GM19099 (cell line): ENCODE data around the gene MRTFB.

ENCODE experiments used
- POLR2A ChIP-seq: IDR thresholded peaks from 3 replicates; pipeline ENCODE4 v1.6.1; 2011; ENCODE audit warnings: low read depth; ENCODE audit not compliant: insufficient read length; ENCODE audit errors: extremely low read depth

Gene MRTFB

DNA sequence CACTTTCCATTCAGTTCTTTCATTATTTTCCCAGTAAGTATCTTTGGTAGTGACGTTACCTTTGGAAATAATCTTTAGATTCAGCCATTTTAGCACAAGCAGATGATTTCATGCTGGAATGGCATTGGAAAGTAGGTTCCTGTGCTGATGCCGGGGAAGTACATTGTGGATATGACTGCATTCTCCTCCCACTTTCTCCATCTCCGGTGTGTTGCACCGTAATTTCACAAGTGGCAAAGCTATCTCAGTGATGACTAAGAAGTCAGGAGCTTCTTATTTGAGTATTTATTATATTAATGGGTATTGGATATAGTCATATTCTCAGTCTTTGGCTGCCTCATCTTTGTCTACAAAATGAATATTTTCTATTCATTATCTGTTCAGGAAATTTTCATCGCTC lies 69.8 kb downstream of the MRTFB start:
- no peak for TF ChIP-seq POLR2A

DNA sequence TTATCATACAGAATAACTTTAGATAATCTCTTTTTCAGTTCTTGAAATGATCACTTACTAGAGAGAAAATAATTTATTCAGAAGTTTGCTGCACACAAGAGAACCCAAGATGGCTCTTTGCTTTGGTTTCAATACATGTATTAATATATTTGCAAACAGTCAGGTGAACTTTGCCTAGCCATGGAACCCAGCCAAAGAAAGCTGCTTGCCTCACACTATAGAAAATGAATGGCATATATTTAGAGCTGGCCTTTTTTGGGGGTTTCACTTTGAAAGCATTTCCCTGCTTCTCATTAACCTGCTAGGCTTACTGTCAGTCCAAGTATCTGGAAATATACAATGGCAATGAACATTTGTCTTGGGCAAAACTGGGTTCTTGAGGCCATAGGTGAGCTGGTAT lies 75.3 kb downstream of the MRTFB start:
- no peak for TF ChIP-seq POLR2A

DNA sequence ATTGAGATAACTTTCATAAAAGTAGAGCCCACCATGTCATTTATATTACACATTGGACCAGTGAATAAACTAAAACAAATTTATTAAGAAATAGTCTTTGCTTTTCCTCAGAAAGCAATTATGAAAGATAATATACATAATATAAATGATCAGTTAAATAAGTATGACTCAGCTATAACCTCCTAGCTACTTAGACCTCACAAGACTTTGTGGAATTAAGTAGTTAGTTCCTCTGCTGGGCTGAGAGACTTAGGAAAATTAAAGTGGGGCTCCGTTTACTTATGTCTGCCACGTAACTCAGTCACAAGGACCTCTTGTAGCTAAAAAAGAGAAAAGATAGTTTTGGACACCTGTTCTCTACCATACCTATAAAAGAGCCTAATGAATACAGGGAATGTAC lies 76.9 kb downstream of the MRTFB start:
- TF ChIP-seq POLR2A = no peak

DNA sequence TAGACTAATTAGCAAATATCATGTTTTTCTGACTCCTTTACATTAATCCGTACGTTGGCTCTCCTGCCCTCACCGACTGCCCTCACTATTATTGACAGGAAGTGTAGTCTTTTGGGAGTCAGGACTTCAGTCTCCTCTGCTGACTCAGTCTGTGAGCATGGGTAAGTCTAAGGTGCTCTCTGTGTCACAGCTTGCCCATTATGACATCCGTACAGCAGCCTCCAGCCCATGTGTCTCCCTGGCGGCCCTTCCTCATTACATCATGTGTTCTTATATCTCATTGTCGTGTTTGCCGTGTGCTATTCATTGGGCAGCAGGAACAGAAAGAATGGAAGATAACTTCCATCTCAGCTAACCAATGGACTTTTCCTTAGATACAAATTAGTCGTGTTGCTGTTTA lies 77.5 kb downstream of the MRTFB start:
- no peak for TF ChIP-seq POLR2A

DNA sequence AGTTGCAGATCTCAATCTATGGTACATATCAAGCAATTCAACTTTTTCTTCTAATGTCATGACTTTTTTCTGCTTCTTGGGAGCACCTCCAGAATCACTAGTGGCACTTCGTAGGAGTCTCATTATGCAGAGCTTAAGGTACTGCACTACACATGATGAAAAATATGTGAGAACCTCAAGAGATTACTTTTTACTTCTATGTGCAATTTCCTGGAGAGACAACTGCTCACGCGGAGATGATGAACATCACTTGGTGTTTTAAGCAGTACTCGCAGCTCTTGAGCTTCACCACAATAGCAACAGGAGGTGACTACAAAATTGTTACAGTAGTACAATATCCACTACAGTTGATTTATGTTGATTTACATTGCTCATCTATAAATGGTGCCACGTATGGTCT lies 79.7 kb downstream of the MRTFB start:
- TF ChIP-seq POLR2A = no peak

DNA sequence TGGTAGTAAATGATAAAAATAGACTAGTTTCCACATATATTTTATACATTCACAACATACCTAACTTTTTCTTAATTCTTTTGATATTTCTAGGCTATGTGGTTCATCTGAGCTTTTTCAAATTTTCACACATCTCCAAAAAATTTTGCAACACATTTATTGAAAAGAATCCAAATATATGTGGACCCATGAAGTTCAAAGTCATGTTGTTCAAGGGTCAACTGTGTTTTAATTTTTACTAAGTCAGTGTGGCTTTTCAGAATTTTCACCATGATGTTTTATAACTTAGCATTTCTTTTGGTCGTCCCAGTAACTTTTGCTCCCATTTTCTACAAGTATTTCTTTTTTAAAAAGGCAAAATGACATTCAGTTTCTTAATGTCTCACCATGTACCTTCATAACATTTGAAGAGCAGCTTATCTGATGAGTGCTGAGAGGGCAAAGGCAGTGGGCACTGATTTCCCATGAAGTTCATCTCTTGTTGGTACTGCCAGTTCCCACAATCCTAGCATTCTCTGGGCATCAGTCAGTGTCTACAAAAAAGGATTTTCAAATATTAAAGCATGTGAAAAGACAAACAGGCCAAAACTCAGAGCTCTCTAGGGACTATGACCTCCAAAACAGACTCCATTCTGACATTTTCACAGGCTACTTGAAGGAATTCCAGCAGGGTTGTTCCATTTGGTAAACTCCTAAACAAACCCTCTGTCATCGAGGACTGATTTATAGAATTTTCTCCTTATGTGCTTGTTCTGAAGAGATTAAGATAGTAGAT lies 80.3 kb downstream of the MRTFB start:
- no peak for TF ChIP-seq POLR2A

DNA sequence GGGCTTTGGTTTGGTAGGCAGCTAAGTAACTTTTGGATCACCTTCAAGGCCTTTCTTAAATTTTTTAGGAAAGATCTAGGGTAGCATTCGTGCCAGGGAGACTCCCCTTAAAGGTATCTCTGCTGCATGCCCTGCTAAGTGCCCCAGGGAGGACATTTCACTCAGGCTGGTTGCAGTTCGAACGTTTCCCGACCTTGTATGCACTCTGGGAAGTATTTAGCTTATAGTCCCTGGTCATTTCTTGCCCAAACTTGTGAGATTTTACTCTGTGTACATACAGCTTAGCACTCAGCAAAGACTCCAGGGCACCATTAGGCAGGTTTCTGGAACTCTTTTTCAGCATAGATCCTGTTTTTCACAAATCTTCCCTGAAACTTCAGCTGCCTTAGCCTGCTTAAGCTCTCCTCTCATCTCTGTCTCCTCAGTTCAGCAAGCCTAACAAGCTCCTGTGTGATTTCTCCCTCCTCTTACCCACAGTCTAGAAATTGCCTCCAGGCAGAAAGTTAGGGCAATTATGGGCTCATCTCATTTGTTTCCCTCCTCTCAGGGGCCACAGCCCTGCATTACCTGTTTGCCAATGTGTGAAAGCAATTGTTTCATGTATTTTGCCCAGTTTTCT lies 84.6 kb downstream of the MRTFB start:
- TF ChIP-seq POLR2A = no peak

DNA sequence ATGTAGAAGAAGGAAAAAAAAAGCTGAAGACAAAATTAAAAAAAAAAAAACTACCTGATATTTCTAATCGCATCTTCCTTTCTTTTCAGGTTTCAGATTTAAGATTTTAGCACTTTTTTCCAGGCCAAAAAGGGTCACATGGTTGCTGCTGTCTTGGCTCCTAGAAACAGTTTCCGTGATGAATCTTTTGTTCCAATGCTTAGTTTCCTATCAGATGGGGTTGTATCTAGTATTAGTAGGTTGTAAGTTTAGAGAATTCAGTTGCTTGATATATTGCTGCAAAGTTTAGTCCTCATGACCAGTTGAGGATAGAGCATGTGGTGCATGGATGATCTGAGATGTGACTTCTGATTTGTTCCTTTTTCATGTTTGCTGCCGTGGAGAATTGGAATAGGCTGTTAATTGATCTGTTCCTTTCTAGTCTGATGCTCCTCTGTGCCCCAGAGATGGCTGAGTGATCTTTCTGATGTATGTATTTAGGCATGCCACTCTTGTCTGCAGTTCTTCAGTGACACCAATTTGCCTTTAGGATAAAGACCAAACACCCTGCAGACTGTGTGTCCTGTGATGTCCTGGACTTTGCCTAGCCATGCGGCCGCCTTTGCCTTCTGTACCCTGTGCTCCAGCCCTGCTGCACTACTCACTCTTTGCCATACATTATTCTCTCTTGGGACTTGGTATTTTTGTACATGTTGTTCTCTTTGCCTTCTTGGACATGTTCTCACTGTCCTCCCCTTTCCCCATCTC lies 94.0 kb downstream of the MRTFB start:
- no peak for TF ChIP-seq POLR2A

DNA sequence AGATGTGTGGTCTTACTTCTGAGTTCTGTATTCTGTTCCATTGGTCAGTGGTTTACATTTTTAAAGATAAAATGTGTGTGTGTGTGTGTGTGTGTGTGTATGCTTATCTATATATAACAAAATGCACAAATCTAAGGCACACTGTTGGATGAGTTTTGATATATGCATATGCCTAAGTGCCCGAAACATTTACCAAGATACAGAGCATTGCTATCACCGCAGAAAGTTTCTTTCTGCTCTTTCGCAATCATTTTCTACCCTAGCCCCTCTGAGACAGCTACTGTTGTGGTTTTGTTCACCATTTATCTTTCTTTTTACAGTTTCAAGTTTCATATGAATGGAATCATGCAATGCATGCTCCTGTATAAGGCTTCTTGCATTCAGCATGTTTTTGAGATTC lies 97.0 kb downstream of the MRTFB start:
- TF ChIP-seq POLR2A = no peak

DNA sequence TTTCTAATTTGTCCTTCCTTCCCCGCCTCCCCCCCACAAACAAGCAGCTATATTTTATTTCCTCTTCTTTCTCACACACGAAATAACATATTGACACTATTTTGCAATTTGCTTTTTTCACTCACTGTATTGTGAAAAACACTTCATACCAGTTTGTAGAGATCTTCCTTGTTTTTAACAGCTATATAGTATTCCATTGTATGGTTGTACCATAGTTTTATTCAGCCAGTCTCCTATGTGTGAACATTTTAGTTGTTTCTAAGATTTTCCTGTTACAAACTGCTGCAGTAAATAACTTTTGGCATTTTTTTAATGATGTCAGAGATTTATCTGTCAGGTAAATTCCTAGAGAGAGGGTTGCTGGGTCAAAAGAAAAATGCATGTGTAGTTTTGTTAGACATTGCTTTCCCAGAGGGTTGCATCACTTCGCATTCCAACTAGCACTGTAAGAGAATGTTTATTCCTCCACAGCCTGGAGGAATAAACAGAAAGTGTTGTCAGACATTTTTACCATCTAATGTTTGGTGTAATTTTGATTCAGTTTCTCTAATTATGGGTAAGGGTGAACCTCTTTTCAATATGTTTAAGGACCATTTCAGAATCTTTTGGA lies 101.2 kb downstream of the MRTFB start:
- TF ChIP-seq POLR2A = no peak

DNA sequence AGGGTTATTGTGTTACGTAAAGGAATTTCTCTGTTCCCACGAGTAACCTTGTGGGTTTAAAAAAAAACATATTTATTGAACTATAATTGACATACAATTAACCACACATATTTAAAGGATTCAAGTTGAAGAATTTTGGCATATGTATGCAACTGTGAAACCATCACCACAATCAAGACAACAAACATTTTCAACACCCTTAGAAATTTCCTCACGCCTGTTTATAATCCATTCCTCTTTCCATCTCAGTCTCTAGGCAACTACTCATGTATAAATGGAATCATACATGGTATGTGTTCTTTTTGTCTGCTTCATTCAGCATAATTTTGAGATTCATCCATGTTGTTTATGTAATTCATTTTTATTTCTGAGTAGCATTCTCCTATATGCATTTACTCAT lies 104.0 kb downstream of the MRTFB start:
- TF ChIP-seq POLR2A = no peak

DNA sequence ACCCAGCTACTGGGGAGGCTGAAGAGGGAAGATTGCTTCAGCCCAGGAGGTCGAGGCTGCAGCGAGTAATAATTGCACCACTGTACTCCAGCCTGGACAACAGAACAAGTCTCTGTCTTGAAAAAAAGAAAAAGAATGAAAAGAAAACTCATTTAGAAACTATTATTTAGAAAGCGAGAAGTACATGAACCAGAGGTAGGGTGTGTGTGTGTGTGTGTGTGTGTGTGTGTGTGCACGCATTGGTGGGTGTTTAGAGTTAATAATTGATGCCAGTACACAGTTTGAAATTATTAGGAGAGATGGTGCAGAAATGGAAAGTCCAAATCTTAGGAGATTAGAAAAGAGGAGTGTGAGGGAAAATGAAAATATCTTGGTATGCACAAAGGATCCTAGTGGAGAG lies 106.6 kb downstream of the MRTFB start:
- TF ChIP-seq POLR2A = no peak

DNA sequence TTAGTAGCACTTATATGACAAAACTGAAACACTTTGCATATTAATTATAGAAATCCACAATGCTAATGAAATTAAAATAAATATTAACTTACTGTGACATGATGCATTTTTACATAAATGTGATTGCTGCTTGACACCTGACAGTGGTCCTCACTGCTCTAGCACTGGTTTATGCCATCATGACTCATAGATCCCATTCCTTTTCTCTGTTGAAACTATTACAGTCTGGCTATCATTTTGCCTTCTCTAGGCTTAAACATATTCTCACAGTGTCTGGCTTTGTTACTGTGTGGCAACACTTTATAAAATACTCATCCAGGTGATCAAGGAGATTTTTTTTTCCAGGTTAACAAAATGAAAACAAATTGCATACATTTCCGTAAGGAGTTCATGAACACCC lies 108.0 kb downstream of the MRTFB start:
- no peak for TF ChIP-seq POLR2A

DNA sequence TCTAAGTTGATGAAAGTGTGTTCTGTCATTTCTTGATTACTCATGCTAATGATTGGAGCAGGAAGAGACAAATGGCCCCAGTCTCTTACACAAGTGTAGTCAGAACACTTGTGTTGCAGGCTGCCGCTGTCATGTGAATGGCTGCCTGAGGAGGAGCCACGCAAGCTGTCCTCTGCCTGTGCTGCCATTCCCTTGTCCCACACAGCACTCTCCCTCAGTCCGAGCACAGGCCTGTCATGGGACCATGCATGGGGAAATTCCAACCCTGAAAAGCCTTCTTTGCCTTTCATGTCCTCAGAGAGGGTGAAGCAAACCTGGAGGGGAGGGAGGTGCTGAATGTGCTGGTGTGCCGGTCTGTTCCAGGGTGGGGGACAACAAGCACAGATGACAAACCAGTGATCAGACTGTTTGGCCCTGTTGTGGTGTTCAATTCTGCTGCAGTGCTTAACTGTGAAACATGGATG lies 109.4 kb downstream of the MRTFB start:
- no peak for TF ChIP-seq POLR2A

DNA sequence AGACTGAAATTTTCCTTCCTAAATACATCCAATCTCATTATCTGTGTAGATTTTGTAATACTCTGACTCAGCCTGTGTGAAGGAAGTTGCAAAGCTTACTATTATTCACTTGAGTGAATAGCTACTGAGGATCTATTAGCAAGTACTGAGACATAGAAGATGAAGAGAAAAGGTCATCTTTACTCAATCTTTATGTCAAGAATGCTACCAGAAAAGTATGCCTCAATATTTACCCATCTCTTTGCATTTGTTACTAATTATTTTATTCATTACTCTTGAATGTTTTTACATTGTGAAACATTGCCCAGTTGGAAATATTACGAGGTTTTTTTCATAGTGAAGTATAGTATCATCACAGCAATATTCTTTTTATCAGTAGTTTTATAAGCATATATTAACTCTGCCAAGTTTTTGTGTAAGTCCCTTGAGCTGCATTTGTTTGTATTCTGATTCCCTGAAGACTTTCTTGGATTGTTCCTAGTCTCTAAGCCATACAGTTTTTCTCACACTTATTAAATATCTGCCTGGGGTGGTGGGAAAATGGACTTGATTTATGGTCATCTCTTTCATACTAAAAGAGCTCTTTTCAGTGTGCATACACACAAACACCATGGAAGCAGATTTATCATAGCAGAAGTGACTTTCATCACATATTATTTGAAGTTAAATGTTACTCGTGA lies 110.4 kb downstream of the MRTFB start:
- no peak for TF ChIP-seq POLR2A
